Panc1 (cell line): ENCODE measurements around the gene SMIM27. TPM values are rescaled to one million over a fixed set of nuclear protein-coding genes. Genes with fewer than 3 reads are reported as not detected.
A peak's percentile ranks its signal among the peaks of the same experiment; 100 is the strongest.

ENCODE experiments used
- ATAC-seq: fragments of 200-7000 bp; cut with Tn5 transposase; 2 replicates; pipeline ENCODE4 v1.9.1; 2020; ENCODE audit warnings: mild to moderate bottlenecking, moderate library complexity
- BruUV-seq: library from RNA; stranded (reverse); fragments of 400-500 nt; replicated peaks from 2 replicates; lab custom pipeline; 2021; lab: Mats Ljungman, UMichigan
- CTCF ChIA-PET: fragments of 300-600 bp; sonication (Branson Sonifier 250); formaldehyde crosslinking; loops from one replicate; lab custom pipeline; 2022; ENCODE audit warnings: antibody characterized with exemption; lab: Charles Lee
- POLR2A ChIA-PET: fragments of 300-600 bp; sonication (Branson Sonifier 250); formaldehyde crosslinking; loops from one replicate; lab custom pipeline; 2022; ENCODE audit warnings: antibody characterized with exemption; lab: Charles Lee
- DNase-seq: peaks from one replicate; pipeline ENCODE4 v3.0.0-alpha.2; 2010; ENCODE audit warnings: low read depth, low spot score
- H3K27ac ChIP-seq: 2 replicates; pipeline ENCODE4 v1.5.1; 2011; ENCODE audit warnings: mild to moderate bottlenecking, low read length, inconsistent platforms
- H3K27me3 ChIP-seq: fragments of 200-500 bp; sonication (Bioruptor generic); 2 replicates; pipeline ENCODE4 v1.6.0; 2014; ENCODE audit warnings: low read length, inconsistent platforms; ENCODE audit not compliant: control insufficient read depth, insufficient read depth
- H3K36me3 ChIP-seq: fragments of 200-500 bp; sonication (Bioruptor generic); 2 replicates; pipeline ENCODE4 v1.5.1; 2014; ENCODE audit warnings: inconsistent platforms, mild to moderate bottlenecking, low read length, moderate library complexity; ENCODE audit not compliant: control insufficient read depth, insufficient read depth
- H3K4me1 ChIP-seq: 2 replicates; pipeline ENCODE4 v1.5.1; 2011; ENCODE audit warnings: inconsistent platforms, mild to moderate bottlenecking, low read length, moderate library complexity; ENCODE audit not compliant: control insufficient read depth, insufficient read depth
- H3K4me3 ChIP-seq, 2 experiments: 2 replicates each; pipeline ENCODE4 v1.5.1; 2011 to 2012; ENCODE audit warnings: low read depth in 2 of 2, low read length in 2 of 2, mild to moderate bottlenecking in 2 of 2, inconsistent platforms in 1 of 2, moderate library complexity in 1 of 2
- H3K9me3 ChIP-seq: fragments of 200-500 bp; sonication (Bioruptor generic); 2 replicates; pipeline ENCODE4 v1.5.1; 2014; ENCODE audit warnings: low read depth, mild to moderate bottlenecking, inconsistent platforms, low read length, moderate library complexity; ENCODE audit not compliant: control insufficient read depth, insufficient read depth
- POLR2AphosphoS5 ChIP-seq: IDR thresholded peaks from 2 replicates; pipeline ENCODE4 v1.6.1; 2012; ENCODE audit warnings: mild to moderate bottlenecking, low read depth, low read length, moderate library complexity
- SIN3A ChIP-seq: IDR thresholded peaks from 2 replicates; pipeline ENCODE4 v1.6.1; 2012; ENCODE audit warnings: low read depth, mild to moderate bottlenecking, low read length, moderate library complexity, borderline replicate concordance; ENCODE audit not compliant: insufficient read depth
- TCF7L2 ChIP-seq: IDR thresholded peaks from 2 replicates; pipeline ENCODE4 v1.6.1; 2011; ENCODE audit warnings: mild to moderate bottlenecking, low read depth, low read length, inconsistent platforms
- in situ Hi-C: cut with HindIII; loops from 2 replicates; pipeline ENCODE4 v1.10.0; 2016; ENCODE audit warnings: low sequenced_read_pairs, low pct_unique_long_range_greater_than_20kb
- intact Hi-C: fragments of 100-400 bp; cut with micrococcal nuclease; formaldehyde crosslinking; loops from one replicate; pipeline ENCODE4 v1.10.0; 2022; ENCODE audit not compliant: unreplicated experiment
- total RNA-seq: library from RNA; stranded (reverse); gene quantifications from one replicate; pipeline ENCODE4 v1.2.1, GENCODE V29; 2021; ENCODE audit not compliant: unreplicated experiment
- TF ChIP-seq, protein P1 (sequence below): fragments of 450-650 bp; IDR thresholded peaks from 2 replicates; pipeline ENCODE4 v1.5.1; 2017; ENCODE audit warnings: mild to moderate bottlenecking
- TF ChIP-seq, protein P2 (sequence below), 2 experiments: IDR thresholded peaks; 2 replicates each; pipeline ENCODE4 v1.6.1; 2011 to 2012; ENCODE audit warnings: low read depth in 2 of 2, control low read depth in 1 of 2, low read length in 1 of 2, mild to moderate bottlenecking in 1 of 2, moderate library complexity in 1 of 2; ENCODE audit not compliant: insufficient read depth in 1 of 2

Gene SMIM27
- total RNA-seq, 1 experiment from 2014 or later = 14.3 TPM

DNA sequence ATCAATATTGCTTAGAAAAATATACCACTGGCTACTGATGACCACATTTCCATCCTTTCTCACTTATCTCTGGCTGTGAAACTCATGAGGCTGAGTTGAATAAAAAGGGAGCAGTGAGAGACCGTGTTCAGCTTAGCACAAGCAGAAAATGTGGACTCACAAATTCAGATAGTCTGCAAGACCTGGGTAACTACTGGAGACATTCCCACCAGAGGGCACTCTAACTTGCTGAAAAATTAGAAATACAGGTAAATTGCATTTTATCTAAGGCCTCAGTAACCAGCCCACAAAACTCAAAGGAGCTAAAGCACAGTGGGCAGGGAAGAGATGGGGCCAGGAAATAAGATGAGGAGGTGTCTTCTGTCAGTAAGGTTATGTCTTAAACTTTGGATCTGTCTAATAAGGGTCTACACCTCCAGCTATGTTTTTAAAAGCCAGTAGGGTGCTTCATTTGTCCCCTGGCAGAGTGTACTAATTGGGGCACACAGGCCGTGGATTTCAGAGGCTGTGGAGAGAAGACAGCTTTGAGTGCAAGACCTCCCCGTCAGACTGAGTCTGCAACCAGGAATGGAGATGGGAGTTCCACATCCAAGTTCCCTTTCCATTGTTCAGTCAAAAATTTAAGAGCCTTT is 29.5 kb downstream of the SMIM27 start:
- ATAC-seq (peak; percentile 84), DNase-seq (no peak)
- Histone ChIP-seq H3K4me3 (no peak overlapping the region), H3K4me1 (no peaks in the 10 kb centered on the region), H3K27me3 (peaks cover 5% of the 10 kb centered on the region; the same call in 1 of the 2 replicates), H3K27ac (no peak overlapping the region), H3K9me3 (no peaks in the 10 kb centered on the region), H3K36me3 (no peaks in the 10 kb centered on the region)
- ChIA-PET POLR2A (no interaction called here), CTCF (interaction anchor here (0.5 to 3.8 kb wide), 8 partner anchors 17 to 420 kb away, joined by 3 to 90 read pairs (median 5); partner anchors contain the start of gene APTX)
- in situ Hi-C loops (no loop called here), intact Hi-C loops (loop anchor here (1.0 to 10.0 kb wide), 2 partner anchors 63 to 387 kb away; no protein-coding TSS in a partner anchor)
- no TSS peak for BruUV-seq
- TF ChIP-seq, protein P1, sequence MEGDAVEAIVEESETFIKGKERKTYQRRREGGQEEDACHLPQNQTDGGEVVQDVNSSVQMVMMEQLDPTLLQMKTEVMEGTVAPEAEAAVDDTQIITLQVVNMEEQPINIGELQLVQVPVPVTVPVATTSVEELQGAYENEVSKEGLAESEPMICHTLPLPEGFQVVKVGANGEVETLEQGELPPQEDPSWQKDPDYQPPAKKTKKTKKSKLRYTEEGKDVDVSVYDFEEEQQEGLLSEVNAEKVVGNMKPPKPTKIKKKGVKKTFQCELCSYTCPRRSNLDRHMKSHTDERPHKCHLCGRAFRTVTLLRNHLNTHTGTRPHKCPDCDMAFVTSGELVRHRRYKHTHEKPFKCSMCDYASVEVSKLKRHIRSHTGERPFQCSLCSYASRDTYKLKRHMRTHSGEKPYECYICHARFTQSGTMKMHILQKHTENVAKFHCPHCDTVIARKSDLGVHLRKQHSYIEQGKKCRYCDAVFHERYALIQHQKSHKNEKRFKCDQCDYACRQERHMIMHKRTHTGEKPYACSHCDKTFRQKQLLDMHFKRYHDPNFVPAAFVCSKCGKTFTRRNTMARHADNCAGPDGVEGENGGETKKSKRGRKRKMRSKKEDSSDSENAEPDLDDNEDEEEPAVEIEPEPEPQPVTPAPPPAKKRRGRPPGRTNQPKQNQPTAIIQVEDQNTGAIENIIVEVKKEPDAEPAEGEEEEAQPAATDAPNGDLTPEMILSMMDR = peak; percentile 83
- TF ChIP-seq TCF7L2 = no peak

DNA sequence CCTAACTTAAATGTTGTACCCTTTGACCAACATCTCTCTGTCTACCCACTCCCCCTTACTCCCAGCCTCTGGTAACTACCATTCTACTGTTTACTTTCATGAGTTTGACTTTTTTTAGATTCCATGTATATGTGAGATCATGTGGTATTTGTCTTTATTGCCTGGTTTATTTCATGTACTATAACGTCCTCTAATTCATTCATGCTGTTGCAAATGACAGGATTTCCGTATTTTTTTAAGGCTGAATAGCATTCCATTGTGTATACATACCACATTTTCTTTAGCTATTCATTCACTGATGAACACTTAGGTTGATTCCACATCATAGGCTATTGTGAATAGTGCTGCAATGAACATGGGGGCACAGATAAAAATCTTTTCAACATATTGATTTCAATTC is 32.7 kb downstream of the SMIM27 start:
- Histone ChIP-seq H3K36me3 (no peaks in the 10 kb centered on the region), H3K4me3 (no peak overlapping the region), H3K27ac (no peak overlapping the region), H3K9me3 (no peaks in the 10 kb centered on the region), H3K27me3 (peaks cover 3% of the 10 kb centered on the region; the same call in 1 of the 2 replicates), H3K4me1 (no peaks in the 10 kb centered on the region)
- CTCF ChIA-PET = no interaction called here
- ATAC-seq (no peak), DNase-seq (no peak)
- no TSS peak for BruUV-seq
- intact Hi-C loops = loop anchor here (10.0 kb wide), 1 partner anchor 60 kb away; no protein-coding TSS in a partner anchor
- TF ChIP-seq SIN3A = no peak
- TF ChIP-seq, protein P2, sequence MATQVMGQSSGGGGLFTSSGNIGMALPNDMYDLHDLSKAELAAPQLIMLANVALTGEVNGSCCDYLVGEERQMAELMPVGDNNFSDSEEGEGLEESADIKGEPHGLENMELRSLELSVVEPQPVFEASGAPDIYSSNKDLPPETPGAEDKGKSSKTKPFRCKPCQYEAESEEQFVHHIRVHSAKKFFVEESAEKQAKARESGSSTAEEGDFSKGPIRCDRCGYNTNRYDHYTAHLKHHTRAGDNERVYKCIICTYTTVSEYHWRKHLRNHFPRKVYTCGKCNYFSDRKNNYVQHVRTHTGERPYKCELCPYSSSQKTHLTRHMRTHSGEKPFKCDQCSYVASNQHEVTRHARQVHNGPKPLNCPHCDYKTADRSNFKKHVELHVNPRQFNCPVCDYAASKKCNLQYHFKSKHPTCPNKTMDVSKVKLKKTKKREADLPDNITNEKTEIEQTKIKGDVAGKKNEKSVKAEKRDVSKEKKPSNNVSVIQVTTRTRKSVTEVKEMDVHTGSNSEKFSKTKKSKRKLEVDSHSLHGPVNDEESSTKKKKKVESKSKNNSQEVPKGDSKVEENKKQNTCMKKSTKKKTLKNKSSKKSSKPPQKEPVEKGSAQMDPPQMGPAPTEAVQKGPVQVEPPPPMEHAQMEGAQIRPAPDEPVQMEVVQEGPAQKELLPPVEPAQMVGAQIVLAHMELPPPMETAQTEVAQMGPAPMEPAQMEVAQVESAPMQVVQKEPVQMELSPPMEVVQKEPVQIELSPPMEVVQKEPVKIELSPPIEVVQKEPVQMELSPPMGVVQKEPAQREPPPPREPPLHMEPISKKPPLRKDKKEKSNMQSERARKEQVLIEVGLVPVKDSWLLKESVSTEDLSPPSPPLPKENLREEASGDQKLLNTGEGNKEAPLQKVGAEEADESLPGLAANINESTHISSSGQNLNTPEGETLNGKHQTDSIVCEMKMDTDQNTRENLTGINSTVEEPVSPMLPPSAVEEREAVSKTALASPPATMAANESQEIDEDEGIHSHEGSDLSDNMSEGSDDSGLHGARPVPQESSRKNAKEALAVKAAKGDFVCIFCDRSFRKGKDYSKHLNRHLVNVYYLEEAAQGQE (IDR thresholded peaks at IDR 0.05; ENCODE audit: insufficient read depth in 1 of 2, low read depth in 2 of 2, low read length in 1 of 2) = no peak
- TF ChIP-seq, protein P1 = no peak
- no peak for TF ChIP-seq TCF7L2
- no peak for TF ChIP-seq POLR2AphosphoS5
- in situ Hi-C loops = no loop called here
- POLR2A ChIA-PET = no interaction called here
